HEK293 (cell line): ENCODE results near the gene MORN3.
A peak's percentile ranks its signal among the peaks of the same experiment; 100 is the strongest.

Source experiments
- CTCF ChIA-PET: fragments of 350-600 bp; formaldehyde crosslinking; extraction: SDS; loops from one replicate; lab custom pipeline; 2021; ENCODE audit warnings: antibody characterized with exemption; lab: Yijun Ruan, JAX
- POLR2A ChIA-PET: fragments of 300-600 bp; formaldehyde crosslinking; extraction: SDS; loops from one replicate; lab custom pipeline; 2020; ENCODE audit warnings: antibody characterized with exemption, inconsistent platforms; lab: Yijun Ruan, JAX
- H3K27ac ChIP-seq: fragments of 200-500 bp; sonication (Bioruptor generic); 2 replicates; pipeline ENCODE4 v1.5.1; 2014; ENCODE audit warnings: low read depth, low read length, control low read depth, inconsistent platforms; ENCODE audit errors: extremely low read depth
- H3K36me3 ChIP-seq, 2 experiments: fragments of 200-500 bp in 1 of 2; sonication (Bioruptor generic) in 1 of 2; 1 replicate in 1 of 2; 2 replicates in 1 of 2; pipeline ENCODE4 v1.5.1; 2014 to 2017; ENCODE audit warnings: inconsistent platforms in 2 of 2, low read length in 2 of 2; ENCODE audit not compliant: control insufficient read depth in 2 of 2, insufficient read depth in 1 of 2
- H3K4me1 ChIP-seq: fragments of 200-500 bp; sonication (Bioruptor generic); 2 replicates; pipeline ENCODE4 v1.5.1; 2014; ENCODE audit warnings: mild to moderate bottlenecking, low read length, inconsistent platforms; ENCODE audit not compliant: control insufficient read depth, insufficient read depth
- H3K4me3 ChIP-seq: 2 replicates; pipeline ENCODE4 v1.5.1; 2011; ENCODE audit warnings: low read depth, mild to moderate bottlenecking, control low read depth, low read length, moderate library complexity
- H3K9me3 ChIP-seq: fragments of 200-500 bp; sonication (Bioruptor generic); 2 replicates; pipeline ENCODE4 v1.5.1; 2014; ENCODE audit warnings: low read depth, low read length, inconsistent platforms; ENCODE audit not compliant: control insufficient read depth, insufficient read depth
- KLF7 ChIP-seq: fragments of 450-650 bp; formaldehyde crosslinking; IDR thresholded peaks from 2 replicates; pipeline ENCODE4 v1.5.1; 2016; ENCODE audit warnings: missing biosample characterization, missing genetic modification characterization, borderline replicate concordance
- SP2 ChIP-seq: fragments of 450-650 bp; formaldehyde crosslinking; IDR thresholded peaks from 2 replicates; pipeline ENCODE4 v1.5.1; 2016; ENCODE audit warnings: missing biosample characterization, missing genetic modification characterization
- SP7 ChIP-seq: fragments of 450-650 bp; formaldehyde crosslinking; IDR thresholded peaks from 2 replicates; pipeline ENCODE4 v1.5.1; 2016; ENCODE audit warnings: missing biosample characterization, missing genetic modification characterization
- ZBTB17 ChIP-seq: fragments of 450-650 bp; formaldehyde crosslinking; IDR thresholded peaks from 2 replicates; pipeline ENCODE4 v1.5.1; 2016; ENCODE audit warnings: missing biosample characterization, missing genetic modification characterization
- ZBTB20 ChIP-seq: fragments of 450-650 bp; formaldehyde crosslinking; IDR thresholded peaks from 2 replicates; pipeline ENCODE4 v1.5.1; 2016; ENCODE audit warnings: missing biosample characterization, missing genetic modification characterization
- ZBTB8A ChIP-seq: fragments of 450-650 bp; formaldehyde crosslinking; IDR thresholded peaks from 2 replicates; pipeline ENCODE4 v1.5.1; 2016; ENCODE audit warnings: missing biosample characterization, missing genetic modification characterization
- ZEB2 ChIP-seq: fragments of 450-650 bp; formaldehyde crosslinking; IDR thresholded peaks from 2 replicates; pipeline ENCODE4 v1.5.1; 2016; ENCODE audit warnings: missing biosample characterization, missing genetic modification characterization
- ZNF335 ChIP-seq: fragments of 450-650 bp; formaldehyde crosslinking; conservative IDR thresholded peaks from 2 replicates; pipeline ENCODE4 v1.5.1; 2016; ENCODE audit warnings: missing biosample characterization, missing genetic modification characterization
- ZNF341 ChIP-seq: fragments of 450-650 bp; formaldehyde crosslinking; IDR thresholded peaks from 2 replicates; pipeline ENCODE4; 2016; ENCODE audit warnings: low read depth, missing biosample characterization, missing genetic modification characterization
- ZNF416 ChIP-seq: fragments of 450-650 bp; formaldehyde crosslinking; IDR thresholded peaks from 2 replicates; pipeline ENCODE4 v1.5.1; 2016; ENCODE audit warnings: missing biosample characterization, missing genetic modification characterization
- ZNF623 ChIP-seq: fragments of 450-650 bp; formaldehyde crosslinking; IDR thresholded peaks from 2 replicates; pipeline ENCODE4 v1.5.1; 2016; ENCODE audit warnings: missing biosample characterization, missing genetic modification characterization
- ZNF629 ChIP-seq: fragments of 450-650 bp; formaldehyde crosslinking; IDR thresholded peaks from 2 replicates; pipeline ENCODE4 v1.5.1; 2017; ENCODE audit warnings: missing biosample characterization, missing genetic modification characterization
- TF ChIP-seq, protein P1 (sequence below): sonication (generic); formaldehyde crosslinking; IDR thresholded peaks from 2 replicates; pipeline ENCODE4 v1.8.1; 2022; ENCODE audit warnings: mild to moderate bottlenecking, moderate library complexity, missing genetic modification reagents
- TF ChIP-seq, protein P2 (sequence below): fragments of 450-650 bp; formaldehyde crosslinking; IDR thresholded peaks from 2 replicates; pipeline ENCODE4 v1.5.1; 2016; ENCODE audit warnings: missing biosample characterization, missing genetic modification characterization
- TF ChIP-seq, protein P3 (sequence below): fragments of 450-650 bp; formaldehyde crosslinking; IDR thresholded peaks from 2 replicates; pipeline ENCODE4 v1.5.1; 2016; ENCODE audit warnings: missing biosample characterization, missing genetic modification characterization
- TF ChIP-seq, protein P4 (sequence below): fragments of 450-650 bp; formaldehyde crosslinking; IDR thresholded peaks from 2 replicates; pipeline ENCODE4 v1.5.1; 2017; ENCODE audit warnings: missing biosample characterization, mild to moderate bottlenecking, missing genetic modification characterization, moderate library complexity
- TF ChIP-seq, protein P5 (sequence below): fragments of 450-650 bp; formaldehyde crosslinking; optimal IDR thresholded peaks from 2 replicates; pipeline ENCODE3; 2016; ENCODE audit warnings: missing biosample characterization, mild to moderate bottlenecking, missing genetic modification characterization
- TF ChIP-seq, protein P6 (sequence below): fragments of 450-650 bp; formaldehyde crosslinking; IDR thresholded peaks from 2 replicates; pipeline ENCODE4 v1.5.1; 2016; ENCODE audit warnings: missing biosample characterization, missing genetic modification characterization
- TF ChIP-seq, protein P7 (sequence below): fragments of 450-650 bp; formaldehyde crosslinking; IDR thresholded peaks from 2 replicates; pipeline ENCODE4 v1.5.1; 2016; ENCODE audit warnings: missing biosample characterization, missing genetic modification characterization
- TF ChIP-seq, protein P8 (sequence below): fragments of 450-650 bp; formaldehyde crosslinking; IDR thresholded peaks from 2 replicates; pipeline ENCODE4 v1.5.1; 2016; ENCODE audit warnings: missing biosample characterization, missing genetic modification characterization

Gene MORN3

DNA sequence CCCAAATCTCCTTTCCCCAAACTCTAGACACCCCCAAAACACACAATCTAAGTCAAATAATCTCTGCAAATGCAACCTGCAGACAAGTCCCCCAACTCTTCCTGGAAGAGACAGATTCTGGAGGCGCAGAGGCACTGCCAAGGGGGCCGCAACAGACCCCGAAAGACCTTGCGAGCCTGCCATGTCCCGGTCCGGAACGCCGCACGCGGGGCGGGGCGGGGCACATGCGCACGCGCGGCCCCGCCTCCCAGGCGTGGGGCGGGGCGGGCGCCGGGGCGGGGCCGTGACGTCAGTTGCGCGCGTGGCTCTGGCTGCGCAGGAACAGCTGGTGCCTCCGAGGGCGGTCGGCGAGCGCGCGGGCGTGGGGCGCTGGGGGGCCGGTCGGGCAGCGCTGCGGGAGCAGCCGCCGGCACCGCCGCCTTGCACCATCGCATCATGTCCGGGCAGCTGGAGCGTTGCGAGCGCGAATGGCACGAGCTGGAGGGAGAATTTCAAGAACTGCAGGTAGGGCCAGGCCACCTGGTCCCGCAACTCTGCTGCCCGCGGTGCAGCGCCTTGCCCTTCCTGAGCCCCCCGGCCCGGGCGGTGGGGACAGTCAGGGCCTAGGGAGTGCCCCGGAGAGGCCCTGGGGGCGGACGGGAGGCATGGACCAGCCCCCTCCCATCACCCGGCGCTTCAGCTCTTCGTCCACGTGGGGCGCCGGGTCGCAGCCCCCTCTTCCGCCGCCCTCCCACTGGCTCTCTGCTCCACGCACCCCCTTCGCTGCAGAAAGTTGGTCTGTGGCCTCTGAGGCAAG lies 43.2 kb upstream of the MORN3 start, which contains the start of gene TMEM120B (continued):
- TF ChIP-seq, protein P1, sequence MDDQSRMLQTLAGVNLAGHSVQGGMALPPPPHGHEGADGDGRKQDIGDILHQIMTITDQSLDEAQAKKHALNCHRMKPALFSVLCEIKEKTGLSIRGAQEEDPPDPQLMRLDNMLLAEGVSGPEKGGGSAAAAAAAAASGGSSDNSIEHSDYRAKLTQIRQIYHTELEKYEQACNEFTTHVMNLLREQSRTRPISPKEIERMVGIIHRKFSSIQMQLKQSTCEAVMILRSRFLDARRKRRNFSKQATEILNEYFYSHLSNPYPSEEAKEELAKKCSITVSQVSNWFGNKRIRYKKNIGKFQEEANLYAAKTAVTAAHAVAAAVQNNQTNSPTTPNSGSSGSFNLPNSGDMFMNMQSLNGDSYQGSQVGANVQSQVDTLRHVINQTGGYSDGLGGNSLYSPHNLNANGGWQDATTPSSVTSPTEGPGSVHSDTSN (CRISPR knock-in tag), result 0 out of 2 replicates have a peak, but pooled peaks have one; percentile 67
- TF ChIP-seq, protein P2, sequence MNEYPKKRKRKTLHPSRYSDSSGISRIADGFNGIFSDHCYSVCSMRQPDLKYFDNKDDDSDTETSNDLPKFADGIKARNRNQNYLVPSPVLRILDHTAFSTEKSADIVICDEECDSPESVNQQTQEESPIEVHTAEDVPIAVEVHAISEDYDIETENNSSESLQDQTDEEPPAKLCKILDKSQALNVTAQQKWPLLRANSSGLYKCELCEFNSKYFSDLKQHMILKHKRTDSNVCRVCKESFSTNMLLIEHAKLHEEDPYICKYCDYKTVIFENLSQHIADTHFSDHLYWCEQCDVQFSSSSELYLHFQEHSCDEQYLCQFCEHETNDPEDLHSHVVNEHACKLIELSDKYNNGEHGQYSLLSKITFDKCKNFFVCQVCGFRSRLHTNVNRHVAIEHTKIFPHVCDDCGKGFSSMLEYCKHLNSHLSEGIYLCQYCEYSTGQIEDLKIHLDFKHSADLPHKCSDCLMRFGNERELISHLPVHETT, result 0 out of 2 replicates have a peak, but pooled peaks have one; percentile 27
- peak; percentile 30; the same call in 1 of the 2 replicates for TF ChIP-seq ZNF341
- no peak for TF ChIP-seq ZNF623 (tag by site-specific recombination)
- TF ChIP-seq, protein P3, sequence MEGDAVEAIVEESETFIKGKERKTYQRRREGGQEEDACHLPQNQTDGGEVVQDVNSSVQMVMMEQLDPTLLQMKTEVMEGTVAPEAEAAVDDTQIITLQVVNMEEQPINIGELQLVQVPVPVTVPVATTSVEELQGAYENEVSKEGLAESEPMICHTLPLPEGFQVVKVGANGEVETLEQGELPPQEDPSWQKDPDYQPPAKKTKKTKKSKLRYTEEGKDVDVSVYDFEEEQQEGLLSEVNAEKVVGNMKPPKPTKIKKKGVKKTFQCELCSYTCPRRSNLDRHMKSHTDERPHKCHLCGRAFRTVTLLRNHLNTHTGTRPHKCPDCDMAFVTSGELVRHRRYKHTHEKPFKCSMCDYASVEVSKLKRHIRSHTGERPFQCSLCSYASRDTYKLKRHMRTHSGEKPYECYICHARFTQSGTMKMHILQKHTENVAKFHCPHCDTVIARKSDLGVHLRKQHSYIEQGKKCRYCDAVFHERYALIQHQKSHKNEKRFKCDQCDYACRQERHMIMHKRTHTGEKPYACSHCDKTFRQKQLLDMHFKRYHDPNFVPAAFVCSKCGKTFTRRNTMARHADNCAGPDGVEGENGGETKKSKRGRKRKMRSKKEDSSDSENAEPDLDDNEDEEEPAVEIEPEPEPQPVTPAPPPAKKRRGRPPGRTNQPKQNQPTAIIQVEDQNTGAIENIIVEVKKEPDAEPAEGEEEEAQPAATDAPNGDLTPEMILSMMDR, result peak; percentile 85
- peak; percentile 46 for TF ChIP-seq ZBTB8A
- TF ChIP-seq, protein P4, sequence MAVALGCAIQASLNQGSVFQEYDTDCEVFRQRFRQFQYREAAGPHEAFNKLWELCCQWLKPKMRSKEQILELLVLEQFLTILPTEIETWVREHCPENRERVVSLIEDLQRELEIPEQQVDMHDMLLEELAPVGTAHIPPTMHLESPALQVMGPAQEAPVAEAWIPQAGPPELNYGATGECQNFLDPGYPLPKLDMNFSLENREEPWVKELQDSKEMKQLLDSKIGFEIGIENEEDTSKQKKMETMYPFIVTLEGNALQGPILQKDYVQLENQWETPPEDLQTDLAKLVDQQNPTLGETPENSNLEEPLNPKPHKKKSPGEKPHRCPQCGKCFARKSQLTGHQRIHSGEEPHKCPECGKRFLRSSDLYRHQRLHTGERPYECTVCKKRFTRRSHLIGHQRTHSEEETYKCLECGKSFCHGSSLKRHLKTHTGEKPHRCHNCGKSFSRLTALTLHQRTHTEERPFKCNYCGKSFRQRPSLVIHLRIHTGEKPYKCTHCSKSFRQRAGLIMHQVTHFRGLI (tag by site-specific recombination), result no peak
- peak; percentile 92 for TF ChIP-seq ZNF335
- TF ChIP-seq, protein P5, sequence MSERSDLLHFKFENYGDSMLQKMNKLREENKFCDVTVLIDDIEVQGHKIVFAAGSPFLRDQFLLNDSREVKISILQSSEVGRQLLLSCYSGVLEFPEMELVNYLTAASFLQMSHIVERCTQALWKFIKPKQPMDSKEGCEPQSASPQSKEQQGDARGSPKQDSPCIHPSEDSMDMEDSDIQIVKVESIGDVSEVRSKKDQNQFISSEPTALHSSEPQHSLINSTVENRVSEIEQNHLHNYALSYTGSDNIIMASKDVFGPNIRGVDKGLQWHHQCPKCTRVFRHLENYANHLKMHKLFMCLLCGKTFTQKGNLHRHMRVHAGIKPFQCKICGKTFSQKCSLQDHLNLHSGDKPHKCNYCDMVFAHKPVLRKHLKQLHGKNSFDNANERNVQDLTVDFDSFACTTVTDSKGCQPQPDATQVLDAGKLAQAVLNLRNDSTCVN (tag by site-specific recombination), result peak; percentile 54
- TF ChIP-seq, protein P6, sequence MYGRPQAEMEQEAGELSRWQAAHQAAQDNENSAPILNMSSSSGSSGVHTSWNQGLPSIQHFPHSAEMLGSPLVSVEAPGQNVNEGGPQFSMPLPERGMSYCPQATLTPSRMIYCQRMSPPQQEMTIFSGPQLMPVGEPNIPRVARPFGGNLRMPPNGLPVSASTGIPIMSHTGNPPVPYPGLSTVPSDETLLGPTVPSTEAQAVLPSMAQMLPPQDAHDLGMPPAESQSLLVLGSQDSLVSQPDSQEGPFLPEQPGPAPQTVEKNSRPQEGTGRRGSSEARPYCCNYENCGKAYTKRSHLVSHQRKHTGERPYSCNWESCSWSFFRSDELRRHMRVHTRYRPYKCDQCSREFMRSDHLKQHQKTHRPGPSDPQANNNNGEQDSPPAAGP (tag by site-specific recombination), result no peak
- TF ChIP-seq KLF7 (tag by site-specific recombination), result 0 out of 2 replicates have a peak, but pooled peaks have one; percentile 33
- TF ChIP-seq, all 188 proteins: peak for 35

DNA sequence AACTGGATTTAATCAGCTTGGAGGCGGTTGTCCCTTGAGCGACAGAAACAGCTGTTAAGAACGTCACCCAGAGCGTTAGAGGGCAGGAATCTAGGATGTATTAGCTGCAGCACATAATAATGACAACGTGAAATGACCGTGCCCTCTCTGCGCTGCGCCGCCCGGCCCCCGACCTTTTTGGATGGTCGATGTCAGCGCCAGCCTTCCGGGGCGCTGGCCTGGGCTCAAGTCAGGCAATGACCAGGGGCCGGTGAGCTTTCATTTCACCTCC lies 42.7 kb upstream of the MORN3 start:
- Histone ChIP-seq H3K9me3 (no peaks in the 10 kb centered on the region), H3K4me1 (no peaks in the 10 kb centered on the region), H3K36me3 (peaks cover 0 to 3% of the 10 kb centered on the region in 2 experiments; a peak in 1 of 3 replicates), H3K27ac (no peak overlapping the region; the same call in 1 of the 2 replicates), H3K4me3 (peak overlapping the region; percentile 75)
- POLR2A ChIA-PET, result interaction anchor here (0.6 to 1.7 kb wide), 7 partner anchors 24 to 114 kb away, joined by 3 to 5 read pairs (median 4); no protein-coding TSS in a partner anchor
- CTCF ChIA-PET, result interaction anchor here (0.6 to 2.1 kb wide), 7 partner anchors 14 to 218 kb away, joined by 3 to 21 read pairs (median 3); partner anchors contain the start of gene RHOF
- TF ChIP-seq SP2 (tag by site-specific recombination), result peak; percentile 33
- TF ChIP-seq SP7 (tag by site-specific recombination), result peak; percentile 26; the same call in 1 of the 2 replicates
- TF ChIP-seq, protein P7, sequence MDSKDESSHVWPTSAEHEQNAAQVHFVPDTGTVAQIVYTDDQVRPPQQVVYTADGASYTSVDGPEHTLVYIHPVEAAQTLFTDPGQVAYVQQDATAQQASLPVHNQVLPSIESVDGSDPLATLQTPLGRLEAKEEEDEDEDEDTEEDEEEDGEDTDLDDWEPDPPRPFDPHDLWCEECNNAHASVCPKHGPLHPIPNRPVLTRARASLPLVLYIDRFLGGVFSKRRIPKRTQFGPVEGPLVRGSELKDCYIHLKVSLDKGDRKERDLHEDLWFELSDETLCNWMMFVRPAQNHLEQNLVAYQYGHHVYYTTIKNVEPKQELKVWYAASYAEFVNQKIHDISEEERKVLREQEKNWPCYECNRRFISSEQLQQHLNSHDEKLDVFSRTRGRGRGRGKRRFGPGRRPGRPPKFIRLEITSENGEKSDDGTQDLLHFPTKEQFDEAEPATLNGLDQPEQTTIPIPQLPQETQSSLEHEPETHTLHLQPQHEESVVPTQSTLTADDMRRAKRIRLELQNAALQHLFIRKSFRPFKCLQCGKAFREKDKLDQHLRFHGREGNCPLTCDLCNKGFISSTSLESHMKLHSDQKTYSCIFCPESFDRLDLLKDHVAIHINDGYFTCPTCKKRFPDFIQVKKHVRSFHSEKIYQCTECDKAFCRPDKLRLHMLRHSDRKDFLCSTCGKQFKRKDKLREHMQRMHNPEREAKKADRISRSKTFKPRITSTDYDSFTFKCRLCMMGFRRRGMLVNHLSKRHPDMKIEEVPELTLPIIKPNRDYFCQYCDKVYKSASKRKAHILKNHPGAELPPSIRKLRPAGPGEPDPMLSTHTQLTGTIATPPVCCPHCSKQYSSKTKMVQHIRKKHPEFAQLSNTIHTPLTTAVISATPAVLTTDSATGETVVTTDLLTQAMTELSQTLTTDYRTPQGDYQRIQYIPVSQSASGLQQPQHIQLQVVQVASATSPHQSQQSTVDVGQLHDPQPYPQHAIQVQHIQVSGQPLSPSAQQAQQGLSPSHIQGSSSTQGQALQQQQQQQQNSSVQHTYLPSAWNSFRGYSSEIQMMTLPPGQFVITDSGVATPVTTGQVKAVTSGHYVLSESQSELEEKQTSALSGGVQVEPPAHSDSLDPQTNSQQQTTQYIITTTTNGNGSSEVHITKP (tag by site-specific recombination), result peak; percentile 80
- TF ChIP-seq, protein P8, sequence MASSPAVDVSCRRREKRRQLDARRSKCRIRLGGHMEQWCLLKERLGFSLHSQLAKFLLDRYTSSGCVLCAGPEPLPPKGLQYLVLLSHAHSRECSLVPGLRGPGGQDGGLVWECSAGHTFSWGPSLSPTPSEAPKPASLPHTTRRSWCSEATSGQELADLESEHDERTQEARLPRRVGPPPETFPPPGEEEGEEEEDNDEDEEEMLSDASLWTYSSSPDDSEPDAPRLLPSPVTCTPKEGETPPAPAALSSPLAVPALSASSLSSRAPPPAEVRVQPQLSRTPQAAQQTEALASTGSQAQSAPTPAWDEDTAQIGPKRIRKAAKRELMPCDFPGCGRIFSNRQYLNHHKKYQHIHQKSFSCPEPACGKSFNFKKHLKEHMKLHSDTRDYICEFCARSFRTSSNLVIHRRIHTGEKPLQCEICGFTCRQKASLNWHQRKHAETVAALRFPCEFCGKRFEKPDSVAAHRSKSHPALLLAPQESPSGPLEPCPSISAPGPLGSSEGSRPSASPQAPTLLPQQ (tag by site-specific recombination), result no peak
- TF ChIP-seq ZEB2 (tag by site-specific recombination), result peak; percentile 14; the same call in 1 of the 2 replicates
- TF ChIP-seq ZNF629 (tag by site-specific recombination), result 0 out of 2 replicates have a peak, but pooled peaks have one; percentile 34
- no peak for TF ChIP-seq ZNF416 (tag by site-specific recombination)
- TF ChIP-seq, protein P6 (tag by site-specific recombination), result 0 out of 2 replicates have a peak, but pooled peaks have one; percentile 30
- TF ChIP-seq ZBTB20 (tag by site-specific recombination), result peak; percentile 22; the same call in 1 of the 2 replicates
- TF ChIP-seq ZBTB17 (tag by site-specific recombination), result peak; percentile 67
